ENCODE data around the gene SRPX2.
"Not testable (repeated sequence)": the region's sequence is repeated elsewhere in the genome, so short reads cannot be mapped to it uniquely, and the experiment has no call there.

SRPX2 gene

GRCh38 chrX:100698551-100698950 lies 54.6 kb downstream of the SRPX2 start:
- Mint-ChIP-seq H3K4me1 (ENCODE audit: low read depth) (no peaks in the 10 kb centered on the region), H3K27me3 (ENCODE audit: low read depth) (peaks cover 20% of the 10 kb centered on the region), H3K4me3 (no peak overlapping the region), H3K36me3 (ENCODE audit: low read depth) (no peaks in the 10 kb centered on the region), H3K27ac (no peak overlapping the region), H3K9me3 (no peaks in the 10 kb centered on the region)

GRCh38 chrX:100700809-100701208 lies 56.8 kb downstream of the SRPX2 start:
- Mint-ChIP-seq H3K4me1 (ENCODE audit: low read depth) (no peaks in the 10 kb centered on the region), H3K9me3 (no peaks in the 10 kb centered on the region), H3K27me3 (ENCODE audit: low read depth) (peaks cover 26% of the 10 kb centered on the region), H3K36me3 (ENCODE audit: low read depth) (no peaks in the 10 kb centered on the region), H3K27ac (no peak overlapping the region), H3K4me3 (no peak overlapping the region)

- Mint-ChIP-seq H3K4me3 (no peak overlapping the region), H3K27me3 (ENCODE audit: low read depth) (peaks cover 22% of the 10 kb centered on the region), H3K36me3 (ENCODE audit: low read depth) (no peaks in the 10 kb centered on the region), H3K27ac (no peak overlapping the region), H3K9me3 (no peaks in the 10 kb centered on the region), H3K4me1 (ENCODE audit: low read depth) (no peaks in the 10 kb centered on the region)
These were observed 60.7 kb downstream of the SRPX2 start for GRCh38 chrX:100704581-100705203.

- no peak overlapping the region for H3K4me3 Mint-ChIP-seq
- no peaks in the 10 kb centered on the region for H3K36me3 Mint-ChIP-seq (ENCODE audit: low read depth)
- peaks cover 7% of the 10 kb centered on the region for H3K27me3 Mint-ChIP-seq (ENCODE audit: low read depth)
- H3K4me1 Mint-ChIP-seq (ENCODE audit: low read depth) = no peaks in the 10 kb centered on the region
- H3K9me3 Mint-ChIP-seq = no peaks in the 10 kb centered on the region
- no peak overlapping the region for H3K27ac Mint-ChIP-seq
These were observed 66.8 kb downstream of the SRPX2 start for GRCh38 chrX:100710816-100711215.

- no peaks in the 10 kb centered on the region for H3K27me3 Mint-ChIP-seq (ENCODE audit: low read depth)
- H3K36me3 Mint-ChIP-seq (ENCODE audit: low read depth) = no peaks in the 10 kb centered on the region
- no peaks in the 10 kb centered on the region for H3K9me3 Mint-ChIP-seq
- H3K4me1 Mint-ChIP-seq (ENCODE audit: low read depth) = no peaks in the 10 kb centered on the region
- H3K4me3 Mint-ChIP-seq = no peak overlapping the region
- no peak overlapping the region for H3K27ac Mint-ChIP-seq
These were observed 73.4 kb downstream of the SRPX2 start for GRCh38 chrX:100717363-100717762.

- Mint-ChIP-seq H3K9me3 (no peaks in the 10 kb centered on the region), H3K36me3 (ENCODE audit: low read depth) (no peaks in the 10 kb centered on the region), H3K27ac (no peak overlapping the region), H3K4me3 (no peak overlapping the region), H3K4me1 (ENCODE audit: low read depth) (no peaks in the 10 kb centered on the region), H3K27me3 (ENCODE audit: low read depth) (no peaks in the 10 kb centered on the region)
These were observed 75.1 kb downstream of the SRPX2 start for GRCh38 chrX:100719139-100719538.

GRCh38 chrX:100720301-100720700 lies 76.3 kb downstream of the SRPX2 start:
- H3K4me1 Mint-ChIP-seq (ENCODE audit: low read depth) = no peaks in the 10 kb centered on the region
- no peak overlapping the region for H3K4me3 Mint-ChIP-seq
- no peaks in the 10 kb centered on the region for H3K27me3 Mint-ChIP-seq (ENCODE audit: low read depth)
- no peaks in the 10 kb centered on the region for H3K9me3 Mint-ChIP-seq
- H3K27ac Mint-ChIP-seq = no peak overlapping the region
- no peaks in the 10 kb centered on the region for H3K36me3 Mint-ChIP-seq (ENCODE audit: low read depth)

GRCh38 chrX:100721328-100721727 lies 77.3 kb downstream of the SRPX2 start:
- no peak overlapping the region for H3K4me3 Mint-ChIP-seq
- no peak overlapping the region for H3K27ac Mint-ChIP-seq
- H3K36me3 Mint-ChIP-seq (ENCODE audit: low read depth) = no peaks in the 10 kb centered on the region
- H3K9me3 Mint-ChIP-seq = no peaks in the 10 kb centered on the region
- peaks cover 3% of the 10 kb centered on the region for H3K27me3 Mint-ChIP-seq (ENCODE audit: low read depth)
- no peaks in the 10 kb centered on the region for H3K4me1 Mint-ChIP-seq (ENCODE audit: low read depth)

GRCh38 chrX:100724006-100724405 lies 80.0 kb downstream of the SRPX2 start:
- H3K27me3 Mint-ChIP-seq (ENCODE audit: low read depth); H3K27ac Mint-ChIP-seq; H3K4me1 Mint-ChIP-seq (ENCODE audit: low read depth); H3K4me3 Mint-ChIP-seq; H3K36me3 Mint-ChIP-seq (ENCODE audit: low read depth); H3K9me3 Mint-ChIP-seq: not testable (repeated sequence)
